T-helper 1 cell treated with Interleukin-12 subunit alpha and Interleukin-12 subunit beta and Interleukin-4 antibody, amounts not matched to agents 30 μg/mL and 1 μg/mL, for 36 hours (primary cell): ENCODE data around the gene CPEB3.

ENCODE experiments used
- H3K27ac Mint-ChIP-seq: one replicate; pipeline ENCODE4 v1.8.0; 2021; ENCODE audit warnings: mild to moderate bottlenecking, mixed read lengths
- H3K27me3 Mint-ChIP-seq: one replicate; pipeline ENCODE4 v1.8.0; 2021; ENCODE audit warnings: low read depth, mixed read lengths
- H3K36me3 Mint-ChIP-seq: one replicate; pipeline ENCODE4 v1.8.0; 2021; ENCODE audit warnings: low read depth, mixed read lengths
- H3K4me1 Mint-ChIP-seq: one replicate; pipeline ENCODE4 v1.8.0; 2021; ENCODE audit warnings: low read depth, mixed read lengths
- H3K4me3 Mint-ChIP-seq: one replicate; pipeline ENCODE4 v1.8.0; 2021; ENCODE audit warnings: mild to moderate bottlenecking, moderate library complexity, mixed read lengths
- H3K9me3 Mint-ChIP-seq: one replicate; pipeline ENCODE4 v1.8.0; 2021; ENCODE audit warnings: mixed read lengths

The CPEB3 gene

DNA sequence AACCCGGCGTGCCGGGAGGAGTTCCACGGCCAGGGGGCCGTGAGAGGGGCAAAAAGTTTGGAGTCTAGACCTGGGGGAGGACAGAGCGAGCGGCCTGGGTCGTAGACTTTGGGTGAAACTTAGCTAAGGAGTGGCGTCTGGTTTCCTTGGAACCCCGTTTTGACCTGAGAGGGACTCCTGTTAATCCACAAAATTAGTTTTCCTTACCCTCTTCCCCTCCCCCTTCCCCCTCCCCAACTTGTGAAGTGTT is 663 bp upstream of the CPEB3 start:
- peak overlapping the region; percentile 79 for H3K27ac Mint-ChIP-seq
- peak overlapping the region; percentile 97 for H3K4me3 Mint-ChIP-seq
- peaks cover 6% of the 10 kb centered on the region for H3K36me3 Mint-ChIP-seq
- H3K27me3 Mint-ChIP-seq: no peaks in the 10 kb centered on the region
- no peaks in the 10 kb centered on the region for H3K9me3 Mint-ChIP-seq
- peaks cover 23% of the 10 kb centered on the region for H3K4me1 Mint-ChIP-seq

DNA sequence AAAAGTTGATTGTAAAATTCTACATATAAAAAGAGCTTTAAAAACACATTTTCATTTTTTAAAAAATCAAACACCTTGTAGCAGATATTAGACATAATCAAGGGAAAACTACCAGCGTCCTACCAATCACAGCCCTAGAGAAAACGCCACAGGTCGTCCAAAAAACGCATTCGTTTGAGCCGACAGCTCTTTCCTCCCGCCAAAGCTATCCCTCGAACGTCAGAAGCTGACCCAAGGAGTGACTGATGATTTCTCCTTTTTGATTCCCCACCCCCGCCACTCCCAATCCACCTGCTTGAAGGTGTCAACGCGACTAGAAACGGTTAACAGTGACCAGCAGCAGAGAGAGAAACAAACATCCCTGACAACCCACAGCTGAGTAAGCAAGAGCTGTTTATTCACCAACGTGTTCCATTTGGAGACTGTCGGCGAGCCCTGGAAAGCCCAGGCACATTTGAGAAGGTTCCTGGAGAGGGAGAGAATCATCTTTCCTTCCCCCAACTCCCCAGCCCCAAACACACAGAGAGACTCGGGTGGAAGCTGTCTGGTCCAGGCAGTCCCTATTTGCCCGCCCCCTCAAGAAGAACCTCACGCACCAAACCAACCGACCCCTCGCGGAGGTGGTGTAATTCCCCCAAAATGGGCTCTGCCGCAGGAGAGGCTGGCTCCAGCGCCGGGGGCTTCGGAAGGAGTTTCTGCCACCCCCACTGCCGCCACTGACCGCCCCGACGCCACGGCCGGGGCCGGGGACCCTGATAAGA is 622 bp downstream of the CPEB3 start:
- H3K9me3 Mint-ChIP-seq: no peaks in the 10 kb centered on the region
- no peaks in the 10 kb centered on the region for H3K27me3 Mint-ChIP-seq
- H3K4me1 Mint-ChIP-seq: peaks cover 24% of the 10 kb centered on the region
- peaks cover 8% of the 10 kb centered on the region for H3K36me3 Mint-ChIP-seq
- peak overlapping the region; percentile 97 for H3K4me3 Mint-ChIP-seq
- peak overlapping the region; percentile 89 for H3K27ac Mint-ChIP-seq

DNA sequence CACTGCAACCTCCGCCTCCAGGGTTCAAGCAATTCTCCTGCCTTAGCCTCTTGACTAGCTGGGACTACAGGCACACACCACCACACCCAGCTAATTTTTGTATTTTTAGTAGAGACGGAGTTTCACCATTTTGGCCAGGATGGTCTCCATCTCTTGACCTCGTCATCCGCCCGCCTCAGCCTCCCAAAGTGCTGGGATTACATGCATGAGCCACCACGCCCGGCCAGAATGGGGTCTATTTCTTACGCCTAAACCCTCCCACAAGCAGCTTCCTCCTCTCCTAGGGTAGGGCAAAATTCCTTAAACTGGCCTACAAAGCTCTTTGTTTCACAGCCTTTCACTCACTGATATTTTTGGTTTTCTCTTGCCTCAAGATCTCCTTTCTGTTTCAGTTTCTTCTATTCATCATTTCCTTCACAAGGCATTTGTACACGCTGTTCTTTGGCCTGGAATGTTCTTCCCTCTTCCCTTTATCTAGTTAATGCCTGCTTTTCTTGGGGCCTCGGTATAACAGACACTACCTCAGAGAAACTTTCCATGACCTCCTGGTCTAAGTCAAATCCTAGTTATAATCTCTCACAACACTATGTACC is 6.7 kb downstream of the CPEB3 start:
- Mint-ChIP-seq H3K4me1 (peaks cover 19% of the 10 kb centered on the region), H3K27ac (peak overlapping the region; percentile 82)

DNA sequence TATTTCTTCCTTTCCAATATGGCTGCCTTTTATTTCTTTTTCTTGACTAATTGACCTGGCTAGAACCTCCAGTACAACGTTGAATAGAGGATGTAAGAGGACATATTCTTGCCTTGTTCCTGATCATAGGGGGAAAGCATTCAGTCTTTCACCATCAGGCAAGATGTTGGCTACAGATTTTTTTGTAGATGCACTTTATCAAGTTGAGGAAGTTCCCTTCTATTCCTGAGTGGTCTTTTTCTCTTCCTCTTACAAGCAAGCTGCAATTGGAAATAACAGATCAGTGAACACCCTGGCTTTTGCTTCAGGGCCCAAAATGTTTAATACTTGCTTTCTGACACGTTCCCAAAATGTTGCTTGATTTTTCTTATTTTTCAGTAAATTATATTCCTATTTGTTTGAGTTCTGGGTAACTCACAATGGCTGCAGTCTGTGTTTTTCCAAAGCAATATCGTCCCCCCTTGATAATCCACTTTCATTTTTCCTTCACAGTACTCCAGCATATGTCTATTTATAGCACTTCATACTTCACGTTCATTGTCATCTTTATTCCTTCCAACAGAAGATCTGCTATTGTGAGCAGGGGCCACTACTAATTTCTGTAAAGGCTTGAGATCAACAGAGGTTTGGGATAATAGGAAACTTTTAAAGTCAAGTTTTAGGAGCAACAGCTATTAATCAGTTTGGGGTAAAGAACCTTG is 11.7 kb downstream of the CPEB3 start:
- H3K36me3 Mint-ChIP-seq: peaks cover 5% of the 10 kb centered on the region
- H3K4me3 Mint-ChIP-seq: no peak overlapping the region
- no peaks in the 10 kb centered on the region for H3K9me3 Mint-ChIP-seq
- H3K27me3 Mint-ChIP-seq: no peaks in the 10 kb centered on the region
- H3K27ac Mint-ChIP-seq: no peak overlapping the region
- peaks cover 5% of the 10 kb centered on the region for H3K4me1 Mint-ChIP-seq

More for the DNA sequence above, 6.7 kb downstream of the CPEB3 start:
- no peaks in the 10 kb centered on the region for H3K27me3 Mint-ChIP-seq
- H3K36me3 Mint-ChIP-seq: peaks cover 4% of the 10 kb centered on the region
- H3K9me3 Mint-ChIP-seq: no peaks in the 10 kb centered on the region
- peak overlapping the region; percentile 33 for H3K4me3 Mint-ChIP-seq

DNA sequence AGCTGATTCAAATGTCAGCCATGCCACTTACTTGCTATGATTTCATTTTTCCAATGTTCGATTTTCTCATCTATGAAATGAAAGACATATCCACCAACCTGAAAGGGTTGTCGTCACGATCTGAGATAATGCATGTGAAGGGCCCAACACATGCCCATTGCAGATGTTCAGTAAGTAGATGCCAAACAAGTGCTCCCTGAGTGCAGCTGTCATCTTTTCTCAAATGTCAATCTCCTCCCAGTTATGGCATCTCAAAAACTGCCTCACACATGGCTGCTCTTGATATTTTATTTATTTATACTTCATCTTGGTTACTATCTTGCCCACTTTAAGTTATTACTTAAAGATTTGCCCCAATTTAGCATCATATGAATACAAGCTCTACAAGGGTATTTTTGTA is 16.8 kb downstream of the CPEB3 start:
- H3K4me1 Mint-ChIP-seq: no peaks in the 10 kb centered on the region
- H3K9me3 Mint-ChIP-seq: no peaks in the 10 kb centered on the region
- peaks cover 7% of the 10 kb centered on the region for H3K36me3 Mint-ChIP-seq
- no peak overlapping the region for H3K4me3 Mint-ChIP-seq
- H3K27me3 Mint-ChIP-seq: no peaks in the 10 kb centered on the region
- no peak overlapping the region for H3K27ac Mint-ChIP-seq

DNA sequence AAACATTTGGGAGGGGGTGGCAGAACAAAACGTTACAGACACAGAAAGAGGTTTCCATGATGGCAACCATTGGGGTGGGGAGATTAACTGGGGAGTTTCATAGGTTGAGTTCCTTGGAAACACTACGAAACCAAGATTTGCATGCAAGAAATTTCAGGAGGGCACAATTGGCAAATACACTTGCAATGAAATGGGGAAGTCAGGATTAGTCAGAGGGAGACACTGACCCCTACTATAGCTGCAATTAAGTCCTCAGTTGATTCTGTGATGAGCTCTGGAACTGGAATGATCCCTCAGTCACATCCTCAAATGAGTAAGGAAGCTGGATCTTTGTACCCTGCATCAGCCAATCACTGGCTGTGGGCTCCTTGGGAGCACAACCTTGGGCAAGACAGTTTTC is 22.1 kb downstream of the CPEB3 start:
- Mint-ChIP-seq H3K27me3 (no peaks in the 10 kb centered on the region), H3K27ac (no peak overlapping the region), H3K9me3 (no peaks in the 10 kb centered on the region), H3K4me3 (no peak overlapping the region), H3K4me1 (peaks cover 10% of the 10 kb centered on the region), H3K36me3 (peaks cover 8% of the 10 kb centered on the region)

DNA sequence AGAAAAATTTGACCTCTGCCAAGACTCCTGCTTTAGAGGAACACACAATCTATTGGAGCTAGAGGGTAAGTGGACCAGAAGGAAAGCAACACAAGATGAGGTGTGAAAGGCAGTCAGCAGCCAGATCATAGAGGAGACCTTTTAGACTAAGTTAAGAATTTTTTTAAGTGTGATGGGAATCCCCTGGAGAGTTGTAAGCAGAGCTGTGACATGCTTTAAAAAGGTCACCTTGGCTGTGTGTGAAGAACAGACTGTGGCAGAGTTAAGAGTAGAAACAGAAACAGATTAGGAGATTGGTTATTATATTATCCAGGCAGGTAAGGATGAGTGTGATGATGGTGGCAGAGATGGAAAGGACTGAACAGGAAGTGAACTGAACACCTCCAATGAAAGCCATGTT is 23.5 kb downstream of the CPEB3 start:
- H3K9me3 Mint-ChIP-seq: no peaks in the 10 kb centered on the region
- H3K4me1 Mint-ChIP-seq: peaks cover 10% of the 10 kb centered on the region
- peaks cover 8% of the 10 kb centered on the region for H3K36me3 Mint-ChIP-seq
- H3K27me3 Mint-ChIP-seq: no peaks in the 10 kb centered on the region
- no peak overlapping the region for H3K4me3 Mint-ChIP-seq
- peak overlapping the region; percentile 6 for H3K27ac Mint-ChIP-seq

DNA sequence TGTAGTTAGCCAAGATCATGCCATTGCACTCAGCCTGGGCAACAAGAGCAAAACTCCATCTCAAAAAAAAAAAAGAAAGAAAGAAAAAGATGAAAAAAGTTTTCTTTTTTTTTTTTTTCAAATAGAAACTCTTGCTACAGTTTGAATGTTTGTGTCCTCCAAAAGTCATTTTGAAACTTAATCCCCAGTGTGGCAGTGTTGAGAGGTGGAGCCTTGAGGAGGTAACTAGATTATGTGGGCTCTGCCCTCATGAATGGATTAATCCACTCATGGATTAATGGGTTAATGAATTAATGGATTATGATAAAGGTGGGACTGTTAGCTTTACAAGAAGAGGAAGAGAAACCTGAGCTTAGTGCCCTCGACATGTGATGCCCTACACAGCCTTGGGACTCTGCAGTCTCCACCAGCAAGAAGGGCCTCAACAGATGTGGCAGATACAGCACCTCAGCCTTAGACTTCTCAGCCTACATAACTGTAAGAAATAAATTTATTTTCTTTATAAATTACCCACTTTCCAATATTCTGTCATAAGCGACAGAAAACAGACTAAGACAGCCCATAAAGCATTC is 25.1 kb downstream of the CPEB3 start:
- Mint-ChIP-seq H3K4me1 (peaks cover 10% of the 10 kb centered on the region), H3K4me3 (no peak overlapping the region), H3K27me3 (no peaks in the 10 kb centered on the region), H3K27ac (no peak overlapping the region), H3K36me3 (peaks cover 6% of the 10 kb centered on the region), H3K9me3 (no peaks in the 10 kb centered on the region)

DNA sequence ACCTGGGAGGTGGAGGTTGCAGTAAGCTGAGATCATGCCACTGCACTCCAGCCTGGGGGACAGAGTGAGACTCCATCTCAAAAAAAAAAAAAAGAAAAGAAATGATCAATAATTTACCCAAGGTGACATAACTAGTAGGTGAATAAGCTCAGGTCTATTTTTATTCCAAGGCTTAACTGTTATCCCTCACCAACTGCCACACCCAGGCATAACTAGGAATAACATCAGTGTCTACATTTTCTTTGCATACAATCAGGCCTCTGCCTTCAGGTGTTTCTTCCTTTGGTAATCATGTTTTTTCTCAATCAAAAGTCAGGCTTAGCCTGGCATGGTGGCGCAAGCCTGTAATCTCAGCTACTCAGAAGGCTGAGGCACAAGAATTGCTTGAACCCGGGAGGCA is 26.6 kb downstream of the CPEB3 start:
- no peaks in the 10 kb centered on the region for H3K9me3 Mint-ChIP-seq
- no peak overlapping the region for H3K27ac Mint-ChIP-seq
- H3K36me3 Mint-ChIP-seq: peaks cover 3% of the 10 kb centered on the region
- no peaks in the 10 kb centered on the region for H3K27me3 Mint-ChIP-seq
- H3K4me3 Mint-ChIP-seq: no peak overlapping the region
- peaks cover 10% of the 10 kb centered on the region for H3K4me1 Mint-ChIP-seq

DNA sequence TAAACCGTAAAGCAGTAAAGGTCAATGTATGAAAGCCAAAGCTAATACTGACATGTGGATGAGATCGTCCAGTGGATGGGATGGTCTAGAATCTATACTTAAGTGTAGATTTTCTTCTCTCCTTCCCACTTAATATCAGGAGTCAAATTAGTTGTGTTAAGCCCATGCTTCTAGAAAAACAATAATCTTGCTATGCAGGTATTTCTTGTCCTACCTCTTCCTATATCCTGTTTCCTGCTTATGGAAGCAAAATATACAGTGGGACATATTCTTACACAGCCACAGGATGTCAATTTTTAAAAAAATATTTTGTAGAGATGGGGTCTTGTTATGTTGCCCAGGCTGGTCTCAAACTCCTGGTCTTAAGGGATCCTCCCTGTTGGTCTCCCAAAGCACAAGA is 27.5 kb downstream of the CPEB3 start:
- H3K9me3 Mint-ChIP-seq: no peaks in the 10 kb centered on the region

DNA sequence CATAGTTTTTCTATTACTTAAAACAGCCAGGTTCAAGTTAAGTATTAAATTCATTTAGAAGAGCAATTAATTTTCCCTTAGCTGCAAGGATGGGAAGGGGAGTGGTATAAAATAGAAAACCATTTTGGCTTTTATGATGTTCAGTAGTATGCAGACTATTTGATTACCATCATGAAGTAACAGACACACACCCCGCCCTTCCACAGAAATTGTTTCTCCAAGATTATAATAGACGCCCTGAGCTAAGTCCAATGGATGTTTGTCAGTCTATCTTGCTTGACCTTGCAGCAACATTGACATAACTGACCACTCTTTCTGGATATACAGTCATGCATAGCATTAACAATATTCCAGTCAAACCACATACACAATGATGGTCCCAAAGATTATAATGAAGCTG is 42.3 kb downstream of the CPEB3 start:
- Mint-ChIP-seq H3K4me1 (peaks cover 1% of the 10 kb centered on the region), H3K27me3 (no peaks in the 10 kb centered on the region), H3K9me3 (no peaks in the 10 kb centered on the region), H3K4me3 (no peak overlapping the region), H3K36me3 (no peaks in the 10 kb centered on the region), H3K27ac (no peak overlapping the region)

More for the DNA sequence above, 27.5 kb downstream of the CPEB3 start:
- Mint-ChIP-seq H3K4me1 (peaks cover 10% of the 10 kb centered on the region), H3K27me3 (no peaks in the 10 kb centered on the region), H3K36me3 (peaks cover 3% of the 10 kb centered on the region), H3K27ac (no peak overlapping the region), H3K4me3 (no peak overlapping the region)

DNA sequence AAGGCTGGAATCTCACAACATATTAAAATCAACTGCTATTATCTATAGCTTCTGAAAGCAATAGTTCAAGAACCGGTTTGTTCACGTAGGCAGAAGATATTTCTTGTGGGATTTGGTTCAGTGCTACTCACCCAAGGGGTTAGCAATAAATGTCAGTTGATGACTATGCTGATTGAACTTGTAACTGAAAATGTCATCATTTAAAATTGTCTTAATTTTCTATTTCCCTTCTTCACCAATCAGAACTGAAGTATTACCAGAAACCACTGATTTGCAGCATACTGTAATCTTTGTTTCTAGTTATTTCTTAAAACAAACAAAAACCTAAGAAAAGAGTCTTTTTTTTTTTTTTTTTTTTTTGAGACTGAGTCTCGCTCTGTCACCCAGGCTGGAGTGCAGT is 46.1 kb downstream of the CPEB3 start:
- Mint-ChIP-seq H3K27me3 (peaks cover 8% of the 10 kb centered on the region), H3K36me3 (peaks cover under 1% of the 10 kb centered on the region), H3K4me3 (no peak overlapping the region), H3K9me3 (no peaks in the 10 kb centered on the region), H3K4me1 (peaks cover 22% of the 10 kb centered on the region), H3K27ac (no peak overlapping the region)

DNA sequence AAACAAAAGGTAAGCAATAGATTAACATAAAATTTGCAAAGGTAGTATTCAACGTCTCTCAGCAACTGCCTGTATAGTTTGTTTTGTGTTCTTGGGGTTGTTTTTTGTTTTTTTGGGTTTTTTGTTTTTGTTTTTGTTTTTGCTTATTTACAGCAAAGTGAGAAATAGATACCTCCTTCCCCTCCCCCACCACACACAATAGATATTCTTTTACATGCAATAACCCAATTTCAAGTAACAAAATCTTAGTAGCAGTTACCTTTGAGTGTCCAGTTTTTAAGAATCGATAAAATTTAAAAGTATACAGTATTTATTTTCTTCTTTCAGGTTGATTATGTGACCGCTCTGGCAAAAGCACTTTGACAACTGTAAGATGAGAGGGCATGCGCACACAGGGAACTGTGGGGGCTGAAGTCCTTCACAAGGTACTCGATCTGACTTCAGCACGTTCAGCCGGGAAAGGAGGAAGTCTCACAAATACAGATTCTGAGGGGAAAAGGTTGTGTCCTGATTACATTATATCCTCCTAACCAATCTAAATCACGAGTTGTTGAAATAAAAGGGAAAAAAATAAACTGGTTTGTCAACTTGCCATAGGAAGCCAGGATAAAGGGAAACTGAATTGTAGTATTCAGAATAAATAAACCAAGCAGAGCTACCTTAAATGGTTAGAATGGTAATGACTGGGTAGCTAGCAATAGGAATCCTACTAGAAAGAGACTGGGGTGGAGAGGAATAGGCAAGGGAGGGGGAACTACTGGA is 47.8 kb downstream of the CPEB3 start:
- H3K36me3 Mint-ChIP-seq: peaks cover 12% of the 10 kb centered on the region
- H3K27me3 Mint-ChIP-seq: peaks cover 18% of the 10 kb centered on the region
- H3K4me3 Mint-ChIP-seq: peak overlapping the region; percentile 58
- no peak overlapping the region for H3K27ac Mint-ChIP-seq
- H3K4me1 Mint-ChIP-seq: peaks cover 33% of the 10 kb centered on the region
- no peaks in the 10 kb centered on the region for H3K9me3 Mint-ChIP-seq

DNA sequence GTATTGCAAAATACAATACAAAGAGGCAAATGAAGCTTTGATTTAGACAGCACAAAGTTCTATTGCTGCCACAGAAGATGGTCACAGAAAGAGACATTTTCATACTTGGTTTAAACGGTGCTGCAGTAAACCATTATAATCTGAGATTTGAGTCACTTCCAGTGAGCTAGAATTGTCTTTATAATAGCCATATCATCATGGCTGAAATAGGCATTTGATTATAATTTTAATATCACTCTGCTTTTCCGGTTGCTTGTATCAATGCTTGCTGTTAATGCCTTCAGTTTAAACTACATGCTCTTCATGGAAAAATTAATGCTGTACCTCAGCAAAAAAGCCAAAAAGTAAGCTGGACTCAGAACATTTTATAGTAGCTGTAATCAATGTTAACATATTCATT is 48.5 kb downstream of the CPEB3 start:
- peaks cover 35% of the 10 kb centered on the region for H3K4me1 Mint-ChIP-seq
- peaks cover 20% of the 10 kb centered on the region for H3K27me3 Mint-ChIP-seq
- H3K4me3 Mint-ChIP-seq: no peak overlapping the region
- no peaks in the 10 kb centered on the region for H3K9me3 Mint-ChIP-seq
- no peak overlapping the region for H3K27ac Mint-ChIP-seq
- H3K36me3 Mint-ChIP-seq: peaks cover 15% of the 10 kb centered on the region
